HG02981 (cell line): ENCODE measurements around the gene PCOLCE2.

Experiments
- ATAC-seq: cut with Tn5 transposase; IDR thresholded peaks from one replicate; pipeline ENCODE4 v1.9.1; 2021; ENCODE audit warnings: mild to moderate bottlenecking, moderate library complexity; ENCODE audit not compliant: unreplicated experiment

Gene PCOLCE2

GRCh38 chr3:142818651-142819050 is 70.2 kb downstream of the PCOLCE2 start:
- ATAC-seq, result no peak

- no peak for ATAC-seq
Observed at GRCh38 chr3:142817897-142818296, 71.0 kb downstream of the PCOLCE2 start.

GRCh38 chr3:142817356-142817755 is 71.5 kb downstream of the PCOLCE2 start:
- ATAC-seq, result no peak

- no peak for ATAC-seq
Observed at GRCh38 chr3:142815803-142816202, 73.1 kb downstream of the PCOLCE2 start.

- no peak for ATAC-seq
Observed at GRCh38 chr3:142809259-142809658, 79.6 kb downstream of the PCOLCE2 start.

GRCh38 chr3:142808103-142808917 is 80.6 kb downstream of the PCOLCE2 start:
- ATAC-seq, result no peak

GRCh38 chr3:142802891-142803290 is 86.0 kb downstream of the PCOLCE2 start:
- ATAC-seq, result no peak

- no peak for ATAC-seq
Observed at GRCh38 chr3:142801746-142802145, 87.1 kb downstream of the PCOLCE2 start.

GRCh38 chr3:142796823-142797222 is 92.1 kb downstream of the PCOLCE2 start:
- no peak for ATAC-seq

- no peak for ATAC-seq
Observed at GRCh38 chr3:142795332-142795731, 93.6 kb downstream of the PCOLCE2 start.

GRCh38 chr3:142794508-142794907 is 94.4 kb downstream of the PCOLCE2 start:
- no peak for ATAC-seq

GRCh38 chr3:142787719-142788118 is 101.2 kb downstream of the PCOLCE2 start:
- ATAC-seq, result no peak

GRCh38 chr3:142785996-142786395 is 102.9 kb downstream of the PCOLCE2 start:
- ATAC-seq, result no peak

- ATAC-seq, result no peak
Observed at GRCh38 chr3:142784228-142784627, 104.7 kb downstream of the PCOLCE2 start.

- no peak for ATAC-seq
Observed at GRCh38 chr3:142782616-142783015, 106.3 kb downstream of the PCOLCE2 start.

GRCh38 chr3:142779591-142779990 is 109.3 kb downstream of the PCOLCE2 start:
- ATAC-seq, result no peak

- no peak for ATAC-seq
Observed at GRCh38 chr3:142778541-142778940, 110.3 kb downstream of the PCOLCE2 start.

- no peak for ATAC-seq
Observed at GRCh38 chr3:142777927-142778326, 111.0 kb downstream of the PCOLCE2 start.

- no peak for ATAC-seq
Observed at GRCh38 chr3:142768338-142768737, 120.5 kb downstream of the PCOLCE2 start.
